OCI-M1 (cell line): ENCODE results near the gene DYRK1A.
"Not testable (repeated sequence)": the region's sequence is repeated elsewhere in the genome, so short reads cannot be mapped to it uniquely, and the experiment has no call there.

Experiments
- DNase-seq: peaks from one replicate; lab custom pipeline; 2025; lab: John Stamatoyannopoulos, UW

Gene DYRK1A

DNA sequence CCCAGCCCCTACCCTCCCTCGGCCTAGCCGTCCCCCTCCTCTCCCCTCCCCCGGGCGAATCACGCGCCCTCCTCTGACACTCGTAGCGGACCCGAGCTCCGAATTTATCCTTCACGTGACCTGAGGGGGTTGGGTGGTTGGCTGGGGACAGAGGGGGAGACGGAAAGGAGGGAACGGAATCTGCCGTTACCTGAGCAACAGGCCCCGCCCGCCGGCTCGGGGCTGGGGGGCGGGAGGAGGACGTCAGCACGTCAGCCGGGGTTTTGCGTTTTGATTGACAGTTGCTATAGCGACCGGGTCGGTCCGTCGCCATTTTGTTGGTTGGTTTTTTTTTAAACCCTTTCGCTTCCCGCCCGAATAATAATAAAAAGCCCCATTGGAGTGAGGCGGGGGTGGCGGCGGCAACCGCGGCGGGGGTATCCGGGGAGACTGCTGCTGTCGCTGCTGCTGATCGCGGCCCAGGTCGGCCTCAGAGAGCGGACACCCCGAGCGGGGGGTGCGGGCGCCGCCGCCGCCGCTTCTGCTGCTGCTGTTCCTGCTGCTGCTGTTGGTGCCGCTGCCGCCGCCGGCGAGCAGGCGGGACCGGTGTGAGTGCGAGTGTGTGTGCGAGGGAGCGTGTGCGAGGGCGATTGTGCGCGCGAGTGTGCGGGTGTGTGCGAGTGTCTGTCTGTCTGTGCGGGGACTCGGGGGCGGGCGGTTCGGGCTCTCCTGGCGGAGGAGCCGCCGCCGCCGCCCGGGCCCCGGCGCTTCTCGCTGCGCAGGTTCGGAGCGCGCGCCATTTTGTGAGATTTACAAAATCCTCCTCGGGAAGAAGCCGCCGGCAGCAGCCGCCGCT, at the start of gene DYRK1A:
Gene DYRK1A (plus strand): TSS at position 292 of the 835 bp plus-strand sequence. CDS start 53,602 bp downstream, outside the sequence.
- DNase-seq = peak; percentile 100

DNA sequence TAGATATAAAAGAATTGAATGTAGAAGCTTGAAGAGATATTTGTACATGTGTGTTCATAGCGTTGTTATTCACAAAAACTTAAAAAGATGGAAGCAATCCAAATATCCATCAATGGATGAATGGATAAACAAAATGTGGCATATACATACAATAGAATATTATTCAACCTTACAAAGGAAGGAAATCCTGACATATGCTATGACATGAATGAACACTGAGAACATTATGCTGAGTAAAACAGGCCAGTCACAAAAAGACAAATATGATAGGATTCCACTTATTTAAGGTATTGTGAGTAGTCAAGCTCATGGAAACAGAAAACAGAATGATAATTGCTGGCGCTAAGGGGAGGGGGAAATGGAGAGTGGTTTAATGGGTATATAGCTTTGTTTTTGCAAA, 47.0 kb upstream of the DYRK1A start:
- DNase-seq = no peak

DNA sequence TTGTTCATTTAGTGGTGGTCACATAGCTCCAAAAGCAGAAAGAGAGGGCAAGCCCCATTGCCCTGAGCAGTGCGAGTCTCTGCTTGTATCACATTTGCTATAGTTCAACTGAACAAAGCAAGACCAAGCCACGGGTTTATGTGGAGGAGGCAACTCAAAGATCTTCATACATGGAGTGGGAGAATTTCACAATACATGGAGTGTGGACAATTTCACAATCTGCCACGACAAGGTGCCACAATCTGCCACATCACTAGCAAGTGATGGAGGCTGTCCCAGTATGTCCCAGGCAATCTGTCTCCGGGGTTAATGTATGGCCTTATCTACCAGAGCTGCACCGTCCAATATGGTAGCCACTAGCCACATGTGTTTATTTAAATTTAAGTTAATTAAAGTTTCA, 44.5 kb upstream of the DYRK1A start:
- no peak for DNase-seq

DNA sequence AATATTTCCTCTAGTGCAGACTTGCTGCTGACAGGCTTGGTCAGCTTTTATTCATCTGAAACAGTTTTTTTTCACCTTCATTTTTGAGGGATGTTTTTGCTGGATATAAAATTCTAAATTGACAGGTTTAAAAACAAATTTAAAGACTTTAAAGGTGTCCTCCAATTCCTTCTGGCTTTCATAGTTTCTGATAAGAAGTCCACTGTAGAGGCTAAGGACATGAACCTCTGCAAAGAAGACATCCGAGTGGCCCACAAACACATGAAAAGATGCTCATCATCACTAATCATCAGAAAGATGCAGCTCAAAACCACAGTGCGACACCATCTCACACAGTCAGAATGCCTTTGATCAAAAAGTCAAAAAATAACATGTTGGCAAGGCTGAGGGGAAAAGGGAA, 42.0 kb upstream of the DYRK1A start:
- DNase-seq = no peak

DNA sequence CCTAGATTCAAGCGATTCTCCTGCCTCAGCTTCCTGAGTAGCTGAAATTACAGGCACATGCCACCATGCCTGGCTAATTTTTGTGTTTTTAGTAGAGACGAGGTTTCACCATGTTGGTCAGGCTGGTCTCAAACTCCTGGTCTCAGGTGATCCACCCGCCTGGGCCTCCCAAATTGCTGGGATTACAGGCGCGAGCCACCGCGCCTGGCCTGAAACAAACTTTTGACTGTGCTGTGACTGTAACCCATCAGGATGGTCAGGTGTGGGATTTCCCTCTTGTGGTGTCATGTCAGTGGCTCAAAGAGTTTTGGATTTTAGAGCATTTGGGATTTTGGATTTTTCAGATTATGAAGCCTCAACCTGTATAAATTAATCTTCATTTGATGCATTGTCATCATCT, 38.4 kb upstream of the DYRK1A start:
- not testable (repeated sequence) for DNase-seq

DNA sequence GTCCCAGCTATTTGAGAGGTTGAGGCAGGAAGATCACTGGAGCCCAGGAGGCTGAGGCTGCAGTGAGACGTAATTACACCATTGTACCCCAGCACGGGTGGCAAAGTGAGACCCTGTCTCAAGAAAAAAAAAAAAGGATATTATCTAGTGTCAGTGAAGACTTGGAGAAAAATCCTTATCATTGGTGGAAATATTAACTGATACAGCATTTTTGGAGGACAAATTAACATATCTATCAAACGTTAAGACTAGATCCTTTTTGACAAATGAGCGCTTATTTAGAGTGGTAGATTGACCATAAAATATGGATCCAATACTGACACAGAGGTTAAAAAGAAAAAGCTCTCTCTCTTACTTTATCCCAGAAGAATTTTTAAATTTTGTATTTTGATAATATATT, 35.2 kb upstream of the DYRK1A start:
- DNase-seq = no peak

DNA sequence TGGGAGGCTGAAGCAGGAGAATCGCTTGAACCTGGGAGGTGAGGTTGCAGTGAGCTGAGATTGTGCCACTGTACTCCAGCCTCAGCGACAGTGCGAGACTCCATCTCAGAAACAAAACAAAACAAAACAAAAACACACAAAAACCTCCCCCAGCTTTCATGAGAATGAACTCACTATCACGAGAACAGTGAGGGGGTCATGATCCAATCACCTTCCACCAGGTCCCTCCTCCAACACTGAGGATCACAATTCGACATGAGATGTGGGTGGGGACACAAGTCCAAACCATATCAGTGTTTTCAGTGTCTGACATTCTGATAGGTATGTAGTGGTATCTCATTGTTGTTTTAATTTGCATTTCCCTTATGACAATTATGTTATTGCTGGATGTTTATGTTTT, 31.5 kb upstream of the DYRK1A start:
- peak; percentile 51 for DNase-seq

DNA sequence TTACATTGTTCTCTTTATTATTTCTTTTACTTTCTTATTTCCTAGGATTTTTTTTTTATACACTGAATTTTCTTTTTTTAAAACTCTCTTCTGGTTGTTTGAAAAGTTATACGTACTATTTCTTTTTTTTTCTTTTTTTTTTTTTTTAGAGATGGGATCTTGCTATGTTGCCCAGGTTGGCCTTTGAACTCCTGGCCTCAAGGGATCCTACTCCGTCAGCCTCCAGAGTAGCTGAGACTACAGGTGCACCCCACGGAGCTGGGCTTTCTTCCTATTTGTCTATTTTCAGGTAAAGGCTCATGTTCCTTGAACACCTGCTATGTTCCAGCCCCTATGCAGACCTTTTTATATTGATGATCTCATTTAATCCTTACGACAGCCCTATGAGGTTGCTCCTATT, 29.4 kb upstream of the DYRK1A start:
- DNase-seq = no peak

DNA sequence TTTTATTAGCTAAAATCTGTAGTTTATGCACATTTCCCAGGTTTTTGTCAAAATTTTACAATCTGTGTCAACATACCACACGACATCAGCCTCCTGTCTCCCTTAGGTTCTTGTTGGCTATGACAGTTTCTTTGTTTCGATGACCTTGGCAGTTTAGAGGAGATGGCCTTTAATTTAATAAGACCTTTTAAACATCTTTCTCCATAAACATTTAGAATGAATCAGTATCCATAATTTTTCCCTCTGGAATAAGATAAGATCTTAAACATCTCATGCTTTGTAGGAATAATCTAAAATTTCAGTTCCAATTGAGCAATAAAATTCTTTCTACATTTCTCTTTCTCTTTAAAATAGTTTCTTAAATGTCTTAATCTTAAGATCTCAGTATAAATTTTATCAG, 28.7 kb upstream of the DYRK1A start:
- no peak for DNase-seq

DNA sequence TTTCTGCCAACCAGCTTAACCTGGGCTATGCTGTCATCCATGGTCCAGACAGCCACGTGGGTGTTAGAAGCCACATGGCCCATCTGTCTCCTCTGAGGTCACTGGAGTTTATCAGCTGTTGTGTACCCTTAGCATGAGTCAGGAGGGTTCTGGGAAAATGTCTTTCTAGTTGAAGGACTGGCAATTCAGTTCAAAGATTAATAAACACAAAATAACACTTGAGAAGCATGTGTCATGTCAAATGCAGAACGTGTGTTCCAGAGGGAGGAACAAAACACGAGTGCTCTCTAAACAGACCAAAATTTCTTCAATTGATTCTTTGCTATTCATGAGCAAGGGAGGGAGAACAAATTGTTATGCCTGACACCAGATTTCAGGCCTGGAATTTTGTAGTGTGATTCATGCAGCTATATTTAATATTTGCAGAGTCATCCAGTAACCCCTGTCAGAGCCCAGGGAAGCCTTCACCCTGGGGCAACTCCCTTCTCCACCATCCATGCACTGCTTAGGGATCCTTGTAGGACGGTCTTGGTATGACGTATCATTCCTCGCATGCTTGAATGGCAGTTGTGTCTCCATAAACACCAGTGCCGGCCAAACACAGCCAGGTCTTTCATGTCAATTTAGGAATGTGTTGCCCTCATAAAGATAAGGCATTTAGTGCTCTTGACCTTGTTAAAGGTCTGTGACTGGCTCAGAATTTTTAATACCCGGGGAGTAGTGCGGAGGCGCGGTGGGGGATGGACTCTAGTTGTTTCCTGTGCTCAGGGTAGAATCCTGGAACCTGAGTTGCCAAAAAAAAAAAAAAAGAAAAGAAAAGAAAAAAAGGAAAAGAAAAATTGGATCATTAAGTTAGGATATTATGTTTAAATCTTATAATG, 27.7 kb upstream of the DYRK1A start:
- peak; percentile 70 for DNase-seq

DNA sequence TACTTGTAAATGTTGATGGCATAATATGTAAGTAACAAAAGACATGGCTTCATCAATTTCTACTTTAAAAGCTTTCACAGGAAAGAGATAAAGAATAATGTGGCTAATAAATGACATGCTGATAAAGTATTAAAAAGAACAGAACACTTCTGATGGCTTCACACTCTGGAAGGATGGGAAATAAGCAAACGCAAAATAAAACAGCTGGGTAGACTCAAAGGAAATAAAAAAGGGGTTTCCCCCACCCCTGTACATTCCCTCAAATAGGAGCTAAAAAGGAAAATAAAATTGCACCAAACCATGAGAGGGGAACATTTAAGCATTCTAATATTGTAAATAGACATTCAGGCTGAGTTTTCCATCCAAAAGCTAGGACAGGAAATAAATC, 27.0 kb upstream of the DYRK1A start:
- no peak for DNase-seq

DNA sequence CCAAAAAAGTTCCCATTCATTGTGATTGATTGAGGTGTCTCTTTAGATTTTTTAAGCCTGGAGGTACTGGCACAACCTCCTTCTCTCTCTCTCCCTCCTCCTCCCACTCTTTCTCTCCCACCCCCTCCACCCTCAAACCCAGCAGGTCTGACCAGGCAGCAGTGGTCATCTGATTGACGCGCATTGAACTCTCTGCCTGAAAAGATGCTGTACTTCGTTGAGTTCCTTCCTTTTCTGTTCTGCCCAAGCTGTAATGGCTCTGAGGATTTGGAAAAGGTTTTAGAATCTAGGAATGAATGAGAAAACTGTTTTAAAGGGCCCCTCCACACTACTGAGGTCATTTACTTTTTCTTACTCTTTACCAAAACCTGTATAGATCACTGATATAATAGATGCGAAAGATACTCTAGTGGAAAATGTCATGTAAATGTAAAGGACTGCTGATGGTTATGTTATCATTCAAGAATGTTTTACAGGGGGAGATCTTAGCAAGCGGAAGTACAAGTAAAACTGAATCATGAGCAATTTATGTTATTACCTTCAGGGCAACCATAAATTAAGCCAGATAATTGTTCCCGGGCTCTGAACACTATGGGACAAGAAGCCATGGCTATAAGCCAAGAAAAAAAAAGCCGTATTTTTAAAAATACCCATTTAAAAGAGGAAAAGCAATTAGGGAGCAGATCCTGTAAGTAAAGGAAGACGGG, 25.2 kb upstream of the DYRK1A start:
- no peak for DNase-seq

DNA sequence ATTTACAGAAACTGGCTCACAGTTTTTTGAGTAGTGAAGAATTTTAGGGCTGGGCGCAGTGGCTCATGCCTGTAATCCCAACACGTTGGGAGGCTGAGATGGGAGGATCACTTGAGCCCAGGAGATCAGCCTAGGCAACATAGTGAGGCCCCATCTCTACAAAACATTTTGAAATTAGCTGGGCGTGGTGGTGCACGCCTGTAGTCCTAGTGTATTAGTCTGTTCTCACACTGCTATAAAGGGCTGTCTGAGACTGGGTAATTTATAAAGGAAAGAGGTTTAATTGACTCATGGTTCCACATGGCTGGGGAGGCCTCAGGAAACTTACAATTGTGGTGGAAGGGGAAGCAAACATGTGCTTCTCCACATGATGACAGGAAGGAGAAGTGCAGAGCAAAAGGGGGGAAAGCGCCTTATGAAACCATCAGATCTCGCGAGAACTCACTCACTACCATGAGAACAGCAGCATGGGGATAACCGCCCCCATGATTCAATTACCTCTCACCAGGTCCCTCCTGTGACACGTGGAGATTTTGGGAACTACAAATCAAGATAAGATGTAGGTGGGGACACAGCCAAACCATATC, 24.4 kb upstream of the DYRK1A start:
- DNase-seq = no peak

DNA sequence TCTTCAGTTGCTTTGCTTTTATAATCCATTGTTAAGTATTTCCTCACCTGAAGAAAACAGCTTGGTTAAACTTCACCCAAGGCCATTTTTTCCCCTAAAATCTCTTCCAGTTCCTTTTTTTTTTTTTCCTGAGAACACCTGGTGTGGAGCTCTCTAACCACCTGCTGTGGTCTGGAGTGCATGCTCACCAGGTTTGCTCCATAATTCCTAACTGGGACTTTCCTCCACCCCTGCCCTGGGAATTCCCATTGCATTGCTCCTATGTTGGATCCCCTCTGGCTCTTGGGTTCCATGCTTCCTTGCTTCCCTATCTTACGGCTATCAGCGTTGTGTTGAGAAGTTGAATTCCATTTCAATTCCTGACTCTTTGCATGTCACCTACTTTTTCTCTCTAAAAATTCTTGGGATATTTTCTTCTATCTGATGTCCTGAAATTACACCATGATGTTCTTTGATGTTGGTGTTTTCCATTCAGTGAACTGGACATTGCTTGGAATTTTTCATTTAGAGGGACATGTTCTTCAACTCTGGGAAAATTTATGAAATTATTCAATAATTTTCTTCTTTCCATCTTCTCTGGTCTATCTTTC, 19.6 kb upstream of the DYRK1A start:
- no peak for DNase-seq

DNA sequence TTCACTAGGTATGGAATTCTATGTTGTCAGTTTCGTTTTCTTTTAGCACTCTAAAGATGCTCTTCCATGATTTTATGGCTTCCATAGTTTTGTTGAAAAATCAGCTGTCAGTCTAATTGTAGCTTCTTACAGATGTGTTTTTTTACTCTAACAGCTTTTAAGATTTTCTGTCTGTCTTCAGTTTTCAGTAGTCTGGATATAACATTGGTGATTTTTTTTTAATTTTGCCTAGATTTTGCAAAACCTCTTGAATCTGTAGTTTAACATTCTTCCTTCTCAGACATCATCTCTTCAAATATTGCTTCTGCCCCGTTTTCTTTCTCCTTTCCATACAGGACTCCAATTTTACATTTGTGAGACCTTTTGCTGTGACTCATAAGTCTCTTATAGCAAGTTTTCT, 17.9 kb upstream of the DYRK1A start:
- DNase-seq = peak; percentile 87

DNA sequence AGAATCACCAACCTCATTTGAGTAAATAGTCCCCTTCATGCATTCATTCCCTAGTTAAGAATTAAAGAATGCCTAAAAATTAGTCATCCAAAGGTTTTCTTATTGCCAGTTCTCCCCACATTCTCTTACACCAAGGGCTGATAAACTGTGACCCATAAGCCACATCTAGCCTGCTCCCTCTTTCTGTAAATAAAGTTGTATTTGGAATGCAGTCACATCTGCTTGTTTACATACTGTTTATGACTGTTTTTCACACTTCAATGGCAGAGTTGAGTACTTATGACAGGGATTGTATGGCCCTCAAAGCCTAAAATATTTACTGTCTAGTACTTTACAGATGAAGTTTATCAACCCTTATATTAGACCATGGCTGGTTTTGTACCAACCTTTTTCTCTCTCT, 16.1 kb upstream of the DYRK1A start:
- DNase-seq = no peak

DNA sequence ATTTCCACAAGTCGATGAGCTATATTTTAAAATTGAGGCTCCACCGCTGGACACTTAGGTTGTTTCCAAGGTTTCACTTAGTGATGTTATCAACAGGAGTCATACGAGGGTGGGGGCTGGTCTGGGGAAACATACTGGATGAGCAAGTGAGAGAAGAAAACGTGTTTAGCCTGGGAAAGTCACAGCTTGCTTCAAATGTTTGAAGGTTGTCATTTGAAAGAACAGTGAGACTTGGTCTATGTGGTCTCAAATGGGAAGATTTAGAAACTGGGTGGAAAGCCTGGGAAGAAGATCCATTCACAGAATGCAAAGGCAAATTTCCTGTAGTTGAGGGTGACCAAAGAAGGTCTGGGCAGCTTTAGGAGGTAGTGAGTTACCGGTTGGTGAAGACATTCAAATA, 9.9 kb upstream of the DYRK1A start:
- peak; percentile 44 for DNase-seq

DNA sequence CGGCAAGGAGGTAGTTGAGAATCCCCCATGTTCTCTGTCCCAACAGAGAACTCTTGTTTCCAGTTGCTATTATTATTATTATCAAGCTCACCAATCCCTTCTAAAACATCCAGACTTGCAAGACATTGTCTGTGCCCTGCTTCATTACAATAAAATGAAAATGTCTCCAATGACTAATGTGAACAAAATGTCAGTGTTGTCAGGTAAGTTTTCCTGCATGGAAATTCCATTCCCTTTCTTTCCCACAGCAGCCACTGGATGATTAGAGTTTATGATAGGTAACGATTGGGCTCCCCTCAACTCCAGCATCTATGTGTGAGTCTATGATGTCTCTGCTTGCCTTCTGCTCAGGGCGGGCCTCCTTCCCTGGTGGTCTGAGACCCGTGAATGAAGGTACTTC, 8.9 kb upstream of the DYRK1A start:
- no peak for DNase-seq

DNA sequence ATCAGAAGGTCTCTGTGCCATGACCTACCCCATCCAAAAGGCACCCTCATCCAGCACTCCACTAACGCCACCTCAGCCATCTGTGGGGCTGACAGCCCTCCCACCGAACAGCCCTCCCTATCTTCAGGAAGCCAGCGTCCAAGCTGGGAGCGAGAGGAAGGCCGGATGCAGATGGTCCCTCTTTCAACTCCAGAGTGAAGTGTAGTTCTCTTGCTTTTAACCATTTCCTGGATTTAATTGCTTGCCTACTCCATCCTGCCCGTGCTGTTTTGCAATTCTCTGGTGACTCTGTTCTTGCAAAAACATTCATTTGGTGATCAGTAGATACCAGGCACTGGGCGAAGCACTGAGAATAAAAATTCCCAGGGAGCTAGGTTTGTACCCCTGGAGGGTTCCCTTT, 8.2 kb upstream of the DYRK1A start:
- DNase-seq = no peak

DNA sequence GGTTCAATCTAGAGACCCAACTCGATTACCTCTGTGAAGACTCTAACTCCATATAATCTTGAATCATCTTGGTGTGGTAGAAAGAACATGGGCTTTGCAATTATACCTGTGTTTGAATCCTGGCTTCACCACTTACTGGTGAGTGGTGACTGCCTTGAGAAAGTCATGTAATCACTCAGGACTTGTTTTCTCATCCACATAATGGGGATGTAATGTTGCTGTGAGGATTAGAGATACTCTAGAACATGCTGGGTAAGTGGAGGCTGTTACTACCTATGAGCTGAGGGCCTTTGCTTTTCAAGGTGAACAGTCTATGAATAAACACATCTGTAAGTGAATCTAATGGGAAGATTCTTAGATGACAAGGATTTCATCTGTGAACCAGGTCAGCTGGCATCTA, 2.6 kb upstream of the DYRK1A start:
- no peak for DNase-seq

DNA sequence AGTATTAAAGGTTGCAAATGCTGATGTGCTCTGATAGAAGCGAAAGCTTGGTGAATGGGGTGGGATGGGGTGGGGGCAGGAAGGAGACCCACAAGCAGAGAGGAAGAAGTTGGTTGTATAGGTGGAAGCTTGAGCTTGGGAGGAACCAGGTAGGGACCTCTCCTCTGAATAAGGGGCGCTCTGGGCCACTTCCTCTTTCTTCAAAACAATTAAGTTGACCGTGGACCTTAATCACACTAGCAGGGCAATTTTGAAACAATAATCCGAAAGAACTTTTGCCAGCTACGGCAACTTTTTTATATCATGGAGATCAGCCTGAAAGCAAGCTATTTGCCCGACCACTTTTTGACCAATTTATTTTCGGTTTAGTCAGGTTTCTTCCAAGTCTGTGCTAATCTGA, 1.9 kb upstream of the DYRK1A start:
- peak; percentile 83 for DNase-seq
